Upper lobe of right lung (tissue), 1 donor: ENCODE measurements around the gene KRT25. TPM values are rescaled to one million over a fixed set of nuclear protein-coding genes. Genes with fewer than 3 reads are reported as not detected.

Experiments
- ATAC-seq: fragments of 200-7000 bp; cut with Tn5 transposase; one replicate; pipeline ENCODE4 v1.9.1; 2020; ENCODE audit warnings: mild to moderate bottlenecking, moderate library complexity
- DNase-seq: peaks from one replicate; pipeline ENCODE4 v3.0.0-alpha.2; 2020
- H3K27ac ChIP-seq: fragments of 200-600 bp; one replicate; pipeline ENCODE4 v1.8.0; 2022
- H3K27me3 ChIP-seq: fragments of 200-600 bp; one replicate; pipeline ENCODE4 v1.8.0; 2022; ENCODE audit warnings: mild to moderate bottlenecking
- H3K36me3 ChIP-seq: fragments of 200-600 bp; one replicate; pipeline ENCODE4 v1.8.0; 2022
- H3K4me1 ChIP-seq: fragments of 200-600 bp; one replicate; pipeline ENCODE4 v1.8.0; 2022
- H3K4me3 ChIP-seq: fragments of 200-600 bp; one replicate; pipeline ENCODE4 v1.8.0; 2022; ENCODE audit warnings: mild to moderate bottlenecking
- H3K9me3 ChIP-seq: fragments of 200-600 bp; one replicate; pipeline ENCODE4 v1.8.0; 2022
- CTCF ChIP-seq: fragments of 200-600 bp; IDR thresholded peaks from one replicate; pipeline ENCODE4 v1.8.0; 2022; ENCODE audit warnings: antibody characterized with exemption
- intact Hi-C: fragments of 100-400 bp; cut with DNase I; formaldehyde crosslinking; loops from one replicate; pipeline ENCODE4 v1.11.0; 2022
- long read RNA-seq: library from polyadenylated mRNA; unstranded; transcript quantifications from one replicate; pipeline ENCODE4 v2.0.0, GENCODE V29; 2021
- total RNA-seq: library from RNA; stranded (reverse); fragmentation: NEBNext Ultra II Directional; extraction: Animal tissue kit (Norgen Biotek cat#: 25700); gene quantifications from one replicate; pipeline ENCODE4 v1.2.1, GENCODE V29; 2021
- donor health status: DM: no; HTN: yes; CAD: no; lungs with severe emphysema.

The KRT25 gene
- total RNA-seq: not detected
- long read RNA-seq: 0 reads

GRCh38 chr17:40755231-40755630, at the start of gene KRT25:
TSS of gene KRT25 (minus strand) at chr17:40755331. CDS start at chr17:40755271, 60 bp downstream.
- Histone ChIP-seq H3K27me3 (no peaks in the 10 kb centered on the region), H3K27ac (no peak within 1 kb of the TSS), H3K9me3 (peaks cover 7% of the 10 kb centered on the region), H3K36me3 (no peaks in the 10 kb centered on the region), H3K4me1 (no peaks in the 10 kb centered on the region), H3K4me3 (no peak within 1 kb of the TSS)
- no peak for TF ChIP-seq CTCF
- ATAC-seq (no peak), DNase-seq (no peak)
- intact Hi-C loops: no loop called here

DNA sequence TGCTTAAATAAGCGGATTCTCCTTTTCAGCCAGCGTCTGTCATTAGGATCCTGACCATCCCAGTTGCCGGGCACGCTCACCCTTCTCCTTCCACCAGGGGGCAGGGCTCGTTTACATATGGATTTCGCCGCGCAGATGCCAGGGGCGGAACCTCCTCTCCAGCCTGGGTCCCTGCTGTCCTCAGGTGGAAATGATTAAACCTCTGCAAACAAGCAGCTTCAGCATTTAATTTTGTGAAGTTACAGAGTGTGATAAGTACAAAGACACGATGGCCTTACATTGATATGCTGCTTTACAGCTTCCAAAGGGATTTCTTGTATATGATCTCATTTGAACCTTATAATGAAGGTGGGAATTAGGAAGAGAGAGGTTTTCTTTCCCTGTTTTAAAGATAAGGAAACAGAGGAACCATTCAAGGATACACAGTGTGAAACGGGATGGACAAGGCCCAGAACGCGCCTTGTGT, 48.5 kb upstream of the KRT25 start:
- H3K27me3 ChIP-seq: peaks cover 53% of the 10 kb centered on the region
- intact Hi-C loops: no loop called here
- H3K27ac ChIP-seq: no peak overlapping the region
- no peaks in the 10 kb centered on the region for H3K9me3 ChIP-seq
- ATAC-seq: peak; percentile 99
- no peaks in the 10 kb centered on the region for H3K4me1 ChIP-seq
- peak; percentile 91 for TF ChIP-seq CTCF
- H3K4me3 ChIP-seq: no peak overlapping the region
- peak; percentile 86 for DNase-seq
- no peaks in the 10 kb centered on the region for H3K36me3 ChIP-seq

- H3K4me3 ChIP-seq: no peak overlapping the region
- ATAC-seq: no peak
- H3K4me1 ChIP-seq: no peaks in the 10 kb centered on the region
- no peak overlapping the region for H3K27ac ChIP-seq
- H3K9me3 ChIP-seq: no peaks in the 10 kb centered on the region
- intact Hi-C loops: no loop called here
- no peak for DNase-seq
- H3K36me3 ChIP-seq: no peaks in the 10 kb centered on the region
- peaks cover 54% of the 10 kb centered on the region for H3K27me3 ChIP-seq
- no peak for TF ChIP-seq CTCF
These were observed 46.0 kb upstream of the KRT25 start for GRCh38 chr17:40801157-40801556.

DNA sequence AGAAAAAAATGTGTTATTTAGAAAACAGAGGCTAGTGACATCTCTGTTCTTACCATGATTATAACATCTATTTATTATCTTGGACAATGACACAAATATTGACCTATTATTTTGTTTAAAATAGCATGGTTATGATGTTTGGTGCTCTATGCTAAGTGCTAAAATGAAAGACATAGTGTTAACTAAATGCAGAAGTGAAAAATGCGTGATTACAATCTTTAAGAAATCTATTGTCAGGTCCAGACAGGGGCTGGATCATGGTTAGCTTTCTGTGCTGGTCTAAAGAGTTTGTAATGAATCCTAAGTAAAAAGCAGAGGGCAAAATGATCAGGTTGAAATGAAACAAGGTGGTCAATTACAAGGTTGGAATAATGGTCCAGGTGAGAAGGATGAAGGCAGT, 45.2 kb upstream of the KRT25 start:
- intact Hi-C loops: no loop called here
- no peak overlapping the region for H3K4me3 ChIP-seq
- ATAC-seq (no peak), DNase-seq (no peak)
- no peaks in the 10 kb centered on the region for H3K36me3 ChIP-seq
- H3K27me3 ChIP-seq: peaks cover 49% of the 10 kb centered on the region
- no peak overlapping the region for H3K27ac ChIP-seq
- H3K4me1 ChIP-seq: no peaks in the 10 kb centered on the region
- no peak for TF ChIP-seq CTCF
- no peaks in the 10 kb centered on the region for H3K9me3 ChIP-seq

DNA sequence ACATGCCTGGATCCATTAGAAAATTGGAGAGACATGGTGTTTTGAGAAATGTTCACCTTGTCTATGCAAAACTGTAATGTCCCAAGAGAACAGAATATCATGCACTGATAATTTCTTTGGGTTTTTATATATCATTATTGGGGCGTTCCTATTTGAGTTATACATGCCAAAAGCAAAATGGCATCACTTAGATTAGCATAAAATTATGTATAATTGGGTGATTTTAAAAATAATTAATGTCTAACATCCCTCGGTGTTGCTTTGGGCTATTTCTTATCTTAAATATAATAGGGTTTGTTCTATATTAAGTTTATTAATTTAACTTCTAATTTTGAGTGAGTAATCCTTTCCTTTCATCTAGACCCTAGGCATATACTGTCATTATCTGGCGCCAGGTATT, 44.7 kb upstream of the KRT25 start, which contains the start of gene KRT28:
Gene KRT28 (minus strand): TSS at position 101 of the 400 bp plus-strand sequence. CDS start 66 bp downstream, at position 35.
- Histone ChIP-seq H3K4me3 (no peak within 1 kb of the TSS), H3K4me1 (no peaks in the 10 kb centered on the region), H3K9me3 (no peaks in the 10 kb centered on the region), H3K27me3 (peaks cover 44% of the 10 kb centered on the region), H3K27ac (no peak within 1 kb of the TSS), H3K36me3 (no peaks in the 10 kb centered on the region)
- intact Hi-C loops: no loop called here
- ATAC-seq (no peak), DNase-seq (no peak)
- TF ChIP-seq CTCF: no peak

- DNase-seq: no peak
- Histone ChIP-seq H3K9me3 (no peaks in the 10 kb centered on the region), H3K36me3 (no peaks in the 10 kb centered on the region), H3K27me3 (peaks cover 39% of the 10 kb centered on the region), H3K4me1 (no peaks in the 10 kb centered on the region), H3K27ac (no peak overlapping the region), H3K4me3 (no peak overlapping the region)
- ATAC-seq: no peak
- TF ChIP-seq CTCF: no peak
- intact Hi-C loops: no loop called here
These were observed 41.7 kb upstream of the KRT25 start for GRCh38 chr17:40796846-40797245.
